HG03108 (cell line): ENCODE measurements around the gene VDR.
A peak's percentile ranks its signal among the peaks of the same experiment; 100 is the strongest.

Experiments
- ATAC-seq: cut with Tn5 transposase; IDR thresholded peaks from one replicate; pipeline ENCODE4 v1.9.1; 2021; ENCODE audit warnings: moderate library complexity; ENCODE audit not compliant: unreplicated experiment

VDR gene

DNA sequence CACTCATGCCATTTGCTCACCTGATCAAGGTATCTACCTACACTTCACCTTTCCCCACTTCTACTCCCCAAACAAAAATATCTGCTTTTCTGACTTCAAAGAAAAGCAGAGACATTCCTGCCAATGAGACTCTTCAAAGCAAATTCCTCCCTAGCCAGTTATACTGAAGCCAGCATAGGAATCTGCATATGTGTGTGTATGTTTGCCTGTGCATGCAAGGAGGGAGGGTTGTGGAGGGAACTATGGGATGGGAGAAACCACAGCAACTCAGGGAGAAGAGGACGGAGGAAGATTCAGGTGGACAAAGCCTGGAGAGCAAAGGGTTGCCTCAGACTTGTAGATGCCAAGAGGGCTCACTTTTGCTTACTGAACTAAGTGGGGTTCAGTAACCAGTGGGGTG, 26.4 kb upstream of the VDR start:
- ATAC-seq, result no peak

DNA sequence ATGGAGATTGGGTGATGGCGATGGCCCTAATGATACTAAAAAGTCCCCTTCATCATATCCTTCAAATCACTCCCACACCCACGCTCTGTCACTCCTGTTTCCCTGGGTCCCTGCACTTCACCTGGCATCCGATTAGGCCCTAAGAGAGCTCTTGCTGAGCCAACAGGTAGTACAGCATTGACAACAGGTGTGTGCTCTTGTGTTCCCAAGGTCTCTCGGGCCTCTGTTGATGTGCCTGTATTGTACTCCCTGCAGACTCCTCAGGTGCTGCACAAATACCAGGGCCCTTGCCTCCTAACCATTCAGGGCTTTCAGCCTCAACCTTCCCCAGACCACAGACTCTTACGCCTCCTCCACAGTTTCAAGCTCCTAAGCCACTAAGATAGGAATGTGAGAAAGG, 25.8 kb upstream of the VDR start:
- ATAC-seq, result no peak

DNA sequence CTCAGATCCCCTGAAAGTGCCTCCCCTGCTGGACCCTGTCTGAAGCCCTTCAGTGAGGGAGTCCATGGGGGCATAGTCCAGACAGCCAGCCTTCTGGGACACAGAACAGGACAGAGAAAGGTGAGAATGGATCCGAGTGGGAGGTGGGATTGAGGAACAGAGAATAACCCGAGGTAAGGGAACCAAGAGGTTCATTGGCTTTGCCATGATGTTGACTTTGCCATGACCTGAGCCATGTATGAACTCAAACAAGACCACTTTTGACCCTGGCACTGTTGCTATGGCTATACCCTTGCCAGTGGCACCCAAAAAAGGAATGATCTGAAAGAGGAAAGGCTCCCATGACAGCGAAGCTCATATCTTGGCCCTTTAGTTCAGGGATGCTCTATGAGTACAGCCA, 22.6 kb upstream of the VDR start:
- ATAC-seq, result no peak

DNA sequence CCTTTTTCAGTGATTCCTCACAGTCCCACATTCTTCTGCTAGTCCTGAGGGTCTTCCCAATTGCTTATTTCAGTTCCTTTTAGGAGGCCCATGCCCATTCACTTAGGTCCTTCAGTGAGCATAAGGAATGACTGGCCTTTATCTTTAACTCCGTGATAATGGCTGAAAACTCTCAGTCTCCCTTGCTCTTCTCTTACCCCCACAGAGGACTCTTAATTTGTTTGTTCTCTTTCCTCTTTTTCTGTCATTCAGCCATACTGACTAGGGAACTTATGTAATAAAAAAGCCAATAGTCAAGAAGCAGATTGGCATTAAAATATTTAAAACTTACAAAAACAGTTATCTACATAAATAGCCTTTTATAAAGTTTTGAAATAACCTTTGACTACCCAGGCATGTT, 17.1 kb upstream of the VDR start:
- no peak for ATAC-seq

DNA sequence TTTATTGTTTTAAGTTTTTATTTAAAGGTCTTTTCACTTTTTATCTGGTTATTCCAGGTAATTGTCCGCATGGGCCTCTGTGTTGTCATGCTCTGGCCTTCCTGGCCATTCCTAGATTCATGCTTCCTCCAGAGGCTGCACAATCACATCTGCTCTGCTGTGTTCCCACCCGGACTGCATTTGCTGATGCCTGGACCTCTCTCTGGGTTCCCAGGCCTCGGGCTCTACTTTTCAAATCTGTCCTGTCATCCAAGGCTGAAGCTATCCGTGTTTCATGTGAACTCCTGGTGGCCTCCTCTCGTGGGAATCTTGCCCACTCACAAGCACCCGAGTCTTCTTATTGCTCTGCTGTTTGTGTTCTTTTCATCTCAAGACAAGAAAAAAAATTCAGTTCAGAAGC, 16.1 kb upstream of the VDR start:
- no peak for ATAC-seq

DNA sequence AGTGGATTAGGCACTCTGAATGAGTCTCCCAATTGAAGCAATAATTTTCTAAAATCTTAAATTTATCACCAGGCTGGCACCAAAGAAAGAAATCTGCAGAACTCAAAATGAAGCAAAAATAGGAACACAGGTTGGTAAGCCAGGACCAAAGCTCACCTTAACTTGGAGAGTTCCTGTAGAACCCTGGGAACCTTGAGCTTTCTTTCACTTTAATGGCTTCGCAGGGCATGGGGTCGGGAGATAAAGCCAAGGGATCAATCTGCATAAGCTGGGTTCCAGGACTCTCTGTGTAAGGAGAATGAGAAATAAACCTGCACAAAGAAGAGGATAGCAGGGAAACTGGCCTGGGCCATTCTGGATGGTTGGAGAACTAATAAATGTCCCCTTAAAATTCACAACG, 8.3 kb upstream of the VDR start:
- ATAC-seq, result no peak

DNA sequence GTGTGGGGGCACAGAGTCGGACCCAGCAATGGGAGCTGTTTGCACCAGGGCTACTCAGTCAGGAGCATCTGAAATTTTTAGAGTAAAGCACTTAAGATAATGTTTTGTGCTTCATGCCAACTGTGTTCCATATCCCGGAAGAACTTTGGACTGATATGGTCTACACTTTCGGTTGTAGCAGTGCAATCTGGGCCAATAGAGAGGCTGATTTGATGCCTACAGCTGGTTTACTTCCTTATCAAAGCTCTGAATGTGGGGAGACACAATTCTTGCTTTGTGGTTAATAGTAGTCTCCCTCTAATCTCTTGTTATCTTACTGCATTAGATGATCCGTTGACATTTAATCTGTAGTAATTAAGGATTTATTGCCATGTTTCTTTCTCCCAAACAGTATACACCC, 7.8 kb upstream of the VDR start:
- no peak for ATAC-seq

DNA sequence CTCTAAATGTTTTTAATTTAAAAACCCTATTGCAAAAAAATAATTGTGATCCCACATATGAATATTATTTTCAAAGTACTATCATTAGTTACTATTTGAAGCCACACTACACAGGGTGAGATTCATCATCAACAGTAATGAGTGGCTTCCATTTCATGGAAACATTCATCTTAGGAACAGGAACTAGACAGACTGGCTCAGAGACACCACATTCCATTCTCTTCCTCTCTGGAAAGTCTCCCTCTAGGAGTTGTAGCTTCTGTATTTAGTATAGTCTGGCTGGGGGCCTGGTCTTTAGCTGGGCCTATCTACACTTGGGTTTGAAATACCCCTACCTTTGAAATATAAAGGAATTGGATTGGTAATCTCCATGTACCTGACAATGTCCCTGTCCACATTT, 6.2 kb upstream of the VDR start:
- ATAC-seq, result no peak

DNA sequence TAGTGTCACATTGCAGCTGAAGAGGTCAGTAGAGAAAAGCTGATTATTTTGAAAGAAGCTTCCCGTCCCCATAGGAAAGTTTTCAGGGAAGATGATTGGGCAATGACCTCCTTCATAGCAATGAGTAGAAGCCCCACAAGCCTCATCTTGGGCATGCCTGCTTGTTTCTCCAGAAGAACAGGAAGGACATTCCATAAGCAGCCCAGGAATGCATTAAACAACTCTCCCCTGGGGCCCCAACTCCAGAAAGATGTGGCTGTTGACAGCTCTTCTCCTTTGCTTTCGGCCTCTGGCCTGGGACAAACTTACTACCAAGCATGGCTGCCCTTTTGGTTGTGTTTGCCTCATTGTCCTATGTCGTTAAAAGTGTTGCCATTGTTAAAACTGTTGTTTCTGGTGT, 5.7 kb upstream of the VDR start:
- ATAC-seq, result no peak

DNA sequence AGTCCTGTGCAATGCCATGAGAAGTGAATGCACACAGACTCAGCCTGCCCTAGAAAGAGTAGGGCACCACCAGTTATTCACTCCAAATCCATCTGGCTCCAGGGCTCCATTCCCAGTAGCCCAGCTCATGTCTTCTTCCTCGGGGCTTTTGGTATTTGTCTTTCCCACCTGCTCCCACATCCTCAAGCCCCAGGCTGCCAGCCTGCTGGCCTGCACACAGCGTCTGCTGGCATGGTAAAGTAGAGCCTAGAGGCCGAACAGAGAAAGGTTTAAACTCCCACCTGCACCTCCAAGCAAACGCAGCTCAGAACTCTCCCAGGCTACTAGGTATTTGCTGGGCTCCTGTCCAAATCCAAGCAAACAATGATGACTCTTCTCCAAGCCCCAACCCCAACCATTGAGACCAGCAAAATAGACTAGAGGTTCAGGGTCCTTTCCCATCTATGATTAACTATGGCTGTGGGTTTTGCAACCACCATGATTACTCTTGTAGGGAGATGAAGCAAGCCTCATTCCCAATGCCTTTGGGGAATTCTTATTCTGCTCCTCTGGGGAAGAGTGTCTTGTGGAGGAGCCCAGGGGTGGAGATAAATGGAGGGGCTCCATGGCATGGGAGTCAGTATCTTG, 5.2 kb upstream of the VDR start:
- ATAC-seq, result no peak

DNA sequence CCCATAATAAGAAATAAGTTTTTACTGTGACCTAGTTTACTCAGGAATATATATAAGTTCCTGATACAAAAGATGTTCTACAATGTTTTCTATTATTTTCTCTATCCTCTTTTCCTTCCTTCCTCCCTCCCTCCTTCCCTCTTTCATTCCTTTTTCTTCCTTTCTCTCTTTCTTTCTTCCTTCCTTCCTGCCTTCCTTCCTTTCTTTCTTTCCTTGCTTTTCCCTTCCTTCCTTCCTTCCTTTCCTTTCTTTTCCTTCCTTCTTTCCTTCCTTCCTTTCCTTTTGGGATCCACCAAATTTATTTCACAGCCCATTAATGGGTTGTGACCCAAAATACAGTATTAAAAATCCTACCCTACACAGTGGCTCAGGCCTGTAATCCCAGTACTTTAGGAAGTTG, 3.9 kb upstream of the VDR start:
- ATAC-seq, result no peak

DNA sequence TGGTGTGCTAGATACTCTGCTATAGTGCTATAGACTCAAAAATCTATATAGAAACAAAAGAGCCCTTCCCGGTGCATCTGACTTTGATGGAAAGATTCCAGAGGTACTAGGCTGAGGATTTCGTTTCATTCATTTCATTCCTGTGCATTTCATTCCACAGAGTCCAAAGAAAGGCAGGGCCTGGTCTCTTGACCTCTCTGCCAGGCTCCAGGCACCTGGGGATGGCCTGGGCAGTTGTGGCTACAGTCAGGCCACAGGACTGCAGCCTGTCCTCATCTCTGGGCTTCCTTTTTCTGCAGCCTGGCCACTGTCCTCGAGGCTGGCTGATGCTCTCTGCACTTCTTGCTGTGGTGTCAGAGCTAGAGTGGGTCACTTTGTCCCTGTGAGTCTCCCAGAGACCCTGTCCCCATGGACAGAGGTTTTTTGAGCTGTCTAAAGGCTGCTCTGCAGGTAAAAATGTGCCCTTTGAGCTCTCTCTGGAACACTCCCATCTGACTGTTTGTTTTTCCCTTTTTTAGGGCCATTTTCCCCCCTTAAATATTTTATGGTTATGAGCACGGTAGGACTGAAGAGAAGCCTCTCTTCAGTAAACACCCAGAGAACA, 3.2 kb upstream of the VDR start:
- no peak for ATAC-seq

DNA sequence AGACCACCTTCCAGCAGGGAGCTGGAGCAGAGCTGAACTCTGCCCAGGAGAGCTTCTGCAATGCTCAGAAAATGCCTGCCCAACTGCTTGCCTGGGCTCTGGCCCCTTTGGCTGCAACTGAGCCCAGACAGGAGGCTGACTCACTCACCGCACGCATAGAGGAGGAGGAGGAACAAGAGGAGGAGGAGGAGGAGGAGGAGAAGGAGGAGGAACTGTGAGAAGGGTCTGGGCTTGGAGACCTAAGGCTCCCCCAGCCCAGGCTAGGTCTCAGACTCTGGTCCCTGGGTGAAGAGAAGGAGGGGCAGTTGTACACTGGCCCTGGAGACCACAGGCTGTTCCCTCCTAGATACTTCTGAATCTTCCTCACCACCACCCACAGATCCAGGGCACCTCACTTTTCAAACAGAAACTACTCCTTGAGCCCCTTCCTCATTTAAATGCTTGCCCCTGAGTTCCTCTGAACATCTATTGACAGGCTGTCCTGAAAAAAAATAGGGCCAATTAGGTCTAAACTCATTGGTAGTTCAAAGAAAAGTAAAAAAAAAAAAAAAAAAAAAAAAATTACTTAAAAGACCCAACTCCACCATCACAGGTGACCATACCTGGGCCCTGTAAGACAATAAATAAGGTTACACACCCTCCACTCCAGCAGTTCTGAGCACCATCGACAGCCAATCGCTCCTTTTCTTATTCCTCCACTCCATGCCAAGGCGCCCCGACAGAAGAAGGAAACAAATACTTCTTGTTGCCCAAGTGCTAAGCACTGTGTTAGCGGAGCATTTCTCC, 674 bp downstream of the VDR start:
- no peak for ATAC-seq

DNA sequence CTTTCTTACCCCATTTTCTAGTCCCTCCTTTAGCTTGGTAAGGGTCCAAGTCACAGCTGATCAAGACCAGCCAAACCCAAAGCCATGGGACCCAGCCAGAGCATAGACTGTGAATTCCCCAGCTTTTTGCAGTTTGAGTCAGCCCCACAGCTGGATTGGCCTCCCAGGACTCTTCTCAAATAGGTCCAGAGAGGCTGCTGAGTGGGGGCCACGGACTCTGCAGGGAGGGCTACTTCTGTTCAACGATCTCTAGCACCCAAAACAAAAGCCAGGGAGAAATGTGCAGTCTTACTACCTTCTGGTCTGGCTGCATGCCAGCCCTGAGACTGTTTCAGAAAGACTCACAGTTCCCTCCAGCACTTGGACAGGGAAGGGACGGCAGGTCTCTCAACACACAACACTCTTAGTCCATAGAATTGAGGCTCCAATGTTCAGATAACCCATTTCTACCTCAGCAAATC, 1.6 kb downstream of the VDR start:
- ATAC-seq, result no peak

DNA sequence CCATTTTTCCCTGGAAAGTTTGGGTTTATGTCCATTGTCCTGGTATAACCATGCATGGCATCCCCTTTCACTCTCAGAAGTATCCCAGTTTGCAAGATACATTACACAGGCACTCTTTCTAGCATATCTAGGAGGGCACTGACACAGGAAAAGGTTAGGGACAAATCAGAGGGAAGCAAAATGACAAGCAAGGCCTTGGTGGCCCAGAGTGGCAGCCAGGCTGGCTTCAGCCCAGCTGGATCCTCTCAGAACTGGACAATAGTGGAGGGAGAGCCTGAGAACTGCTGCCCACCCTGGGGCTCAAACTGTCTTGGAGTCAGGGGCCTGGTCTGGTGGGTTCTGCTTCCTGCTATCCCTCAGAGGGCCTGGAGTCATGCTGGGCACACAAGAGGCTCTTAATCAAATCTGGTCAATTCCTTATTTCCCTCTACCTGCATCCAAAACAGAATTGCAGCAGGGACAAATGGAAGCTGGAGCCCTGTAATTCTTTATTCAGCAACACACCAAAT, 2.6 kb downstream of the VDR start:
- ATAC-seq, result no peak

DNA sequence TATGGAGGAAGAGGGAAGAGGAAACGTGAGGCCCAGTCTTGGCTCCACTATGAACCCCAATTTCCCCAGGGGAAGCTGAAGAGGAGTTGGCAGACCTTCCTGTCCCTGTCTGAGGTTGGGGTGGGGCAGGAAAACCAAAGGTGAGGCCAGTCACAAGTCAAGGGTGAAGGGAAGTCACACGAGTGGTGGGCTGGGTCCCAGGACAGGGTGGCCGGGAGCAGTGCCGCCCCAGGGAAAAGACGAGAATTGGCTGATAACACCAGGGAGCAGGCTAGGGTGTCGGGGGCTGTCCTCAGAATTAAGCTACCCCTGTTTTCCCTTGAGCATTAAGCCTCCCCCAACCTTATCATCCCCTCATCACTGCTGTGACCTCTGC, 3.1 kb downstream of the VDR start:
- no peak for ATAC-seq

DNA sequence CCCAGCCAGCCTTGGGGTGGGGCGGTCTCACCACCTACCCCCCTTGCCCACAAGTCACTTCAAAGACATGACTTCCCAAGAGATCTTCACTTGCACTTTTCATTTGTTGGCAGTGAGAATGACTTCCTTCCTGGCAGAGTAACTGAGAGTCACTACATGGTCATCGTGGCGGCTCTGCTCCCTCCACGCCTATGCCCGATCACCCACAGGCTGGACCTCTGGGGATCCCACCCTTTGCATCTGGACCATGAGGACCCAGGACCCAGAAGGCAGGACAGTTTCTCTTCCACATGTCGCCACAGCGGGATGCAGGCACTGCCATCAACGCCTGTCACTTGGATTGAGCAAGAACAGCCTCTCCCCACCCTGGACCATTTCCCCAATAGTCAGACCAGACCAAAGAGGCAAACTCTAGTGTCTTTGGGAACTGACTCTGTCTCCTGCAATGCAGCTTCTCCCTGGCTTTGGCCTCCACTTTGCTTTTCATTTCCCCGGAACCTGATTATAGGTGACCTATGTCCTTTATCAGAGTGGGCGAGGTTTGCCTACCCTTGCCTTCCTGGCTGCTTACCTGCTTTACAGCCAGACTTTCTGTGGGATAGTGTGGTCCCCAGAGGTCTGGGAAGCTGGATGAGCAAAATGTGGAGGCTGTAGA, 3.6 kb downstream of the VDR start:
- no peak for ATAC-seq

DNA sequence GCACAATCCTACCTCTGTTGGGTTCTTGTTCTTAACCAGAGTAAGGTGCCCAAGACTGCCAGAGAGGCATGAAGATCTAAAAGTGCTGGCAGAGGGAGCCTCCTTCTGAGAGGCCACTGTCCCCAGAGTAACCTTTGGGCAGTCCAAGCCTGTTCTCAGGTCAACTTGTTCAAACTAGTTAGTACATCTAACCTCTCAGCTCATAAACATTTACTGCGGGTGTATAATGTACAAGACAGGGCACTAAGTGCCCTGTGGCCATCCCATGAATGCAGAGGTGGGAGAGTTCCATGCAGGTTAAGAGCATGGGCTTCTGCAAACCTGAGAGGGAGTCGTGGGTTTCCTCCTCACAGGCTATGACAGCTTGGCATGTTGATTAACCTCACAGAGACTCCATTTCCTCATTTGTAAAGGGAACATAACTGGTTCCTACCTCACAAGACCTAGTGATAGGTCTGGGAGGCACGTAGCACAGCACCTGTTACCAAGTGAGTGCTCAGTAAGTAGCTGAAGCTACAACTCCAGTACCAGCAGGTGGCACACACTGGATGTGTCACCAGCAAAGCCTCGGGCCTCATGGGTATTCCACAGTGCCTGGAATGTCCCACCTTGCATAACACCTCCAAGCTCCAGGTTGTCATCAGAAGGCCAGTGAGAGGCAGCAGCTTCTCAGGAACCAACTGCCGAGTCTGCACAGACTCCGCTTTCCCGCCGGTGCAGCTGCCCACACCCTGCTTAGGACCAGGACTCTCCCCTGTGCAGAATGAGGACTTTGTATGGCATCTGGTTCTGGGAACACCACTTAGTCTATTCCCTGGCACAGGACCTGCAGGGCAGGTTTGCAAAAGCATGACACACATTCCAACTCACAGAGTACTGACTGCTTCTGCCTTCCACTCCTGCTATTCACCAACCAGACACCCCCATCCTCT, 4.4 kb downstream of the VDR start:
- peak; percentile 30 for ATAC-seq

DNA sequence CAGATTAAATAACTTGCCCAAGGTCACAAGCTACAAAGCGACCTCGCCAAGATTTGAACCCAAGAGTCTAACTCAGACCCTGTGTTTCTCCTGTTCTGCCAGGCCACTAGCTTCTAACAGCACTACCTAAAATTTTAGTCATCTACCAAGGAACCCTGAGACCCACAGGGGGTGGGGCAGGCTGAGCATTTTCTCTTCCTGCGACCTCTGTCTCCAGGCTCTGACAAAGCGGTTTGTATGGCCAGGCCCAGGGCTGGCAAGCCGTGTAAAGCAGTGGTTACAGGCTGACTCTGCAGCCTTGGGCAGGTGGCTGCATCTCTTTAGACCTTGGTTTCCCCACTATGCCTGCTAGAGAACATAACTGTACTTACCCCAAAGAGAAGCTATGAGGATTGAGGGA, 5.3 kb downstream of the VDR start:
- no peak for ATAC-seq

DNA sequence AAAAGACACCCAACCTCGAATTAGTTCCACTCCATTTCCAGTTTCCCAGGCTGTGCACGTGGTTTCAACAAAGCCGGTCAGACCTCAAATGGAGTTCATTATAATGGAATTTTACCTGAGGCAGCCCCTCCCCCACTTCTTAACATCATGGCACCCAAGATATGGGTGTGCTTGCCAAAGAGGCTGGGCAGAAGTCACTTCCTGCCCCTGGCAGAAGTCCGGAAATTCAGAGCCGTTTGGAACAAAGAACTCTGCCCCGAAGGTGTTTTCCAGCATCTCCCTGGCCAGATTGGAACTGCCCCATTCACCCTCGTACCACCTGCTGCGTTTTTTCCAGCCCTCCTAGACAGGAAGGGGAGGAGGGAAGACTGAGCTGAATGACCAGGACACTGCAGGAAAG, 8.2 kb downstream of the VDR start:
- ATAC-seq, result no peak

DNA sequence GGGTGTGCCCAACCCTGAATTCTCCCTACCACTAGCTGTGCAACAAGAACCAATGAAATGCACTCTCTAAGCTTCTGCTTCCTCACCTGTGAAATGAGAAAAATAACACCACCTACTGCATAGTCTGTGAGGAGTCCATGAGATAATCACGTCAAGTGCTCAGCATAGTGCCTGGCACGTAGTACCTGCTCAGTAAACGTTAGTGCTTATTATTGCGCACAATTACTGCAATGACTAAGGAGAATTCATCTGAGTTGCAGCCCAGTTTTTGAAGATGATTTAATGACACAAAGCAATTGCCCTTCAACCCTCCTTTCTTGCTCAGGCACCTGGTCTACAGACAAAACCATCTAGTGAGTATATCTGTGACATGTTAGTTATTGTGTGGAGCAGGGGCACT, 8.8 kb downstream of the VDR start:
- no peak for ATAC-seq
